OCI-LY3 (cell line): ENCODE measurements around the gene OGG1.

Source experiments
- CTCF ChIP-seq: fragments of 200-600, 300-600 bp; sonication (generic); IDR thresholded peaks from 2 replicates; pipeline ENCODE4 v1.5.1; 2014; ENCODE audit warnings: antibody characterized with exemption, low read length, low read depth
- EZH2phosphoT487 ChIP-seq: fragments of 200-600 bp; shearing (Covaris generic); IDR thresholded peaks from 2 replicates; pipeline ENCODE4 v1.6.1; 2018; ENCODE audit warnings: antibody characterized with exemption, mixed run types, low read depth

- TF ChIP-seq CTCF = no peak
- no peak for TF ChIP-seq EZH2phosphoT487
Measured at GRCh38 chr3:9780458-9780812, 30.7 kb downstream of the OGG1 start.
